IMR-90 (cell line): ENCODE data around the gene CCDC83. TPM values are rescaled to one million over a fixed set of nuclear protein-coding genes. Genes with fewer than 3 reads are reported as not detected.
A peak's percentile ranks its signal among the peaks of the same experiment; 100 is the strongest.

Experiments
- ATAC-seq: fragments of 200-7000 bp; cut with Tn5 transposase; 2 replicates; pipeline ENCODE4 v1.9.1; 2020; ENCODE audit warnings: low read depth, mild to moderate bottlenecking, moderate library complexity
- BruUV-seq: library from RNA; stranded (reverse); fragments of 400-500 nt; replicated peaks from 2 replicates; lab custom pipeline; 2021; lab: Mats Ljungman, UMichigan
- CTCF ChIA-PET: fragments of 300-600 bp; formaldehyde crosslinking; extraction: SDS; loops from one replicate; lab custom pipeline; 2021; ENCODE audit warnings: antibody characterized with exemption; lab: Yijun Ruan, JAX
- POLR2A ChIA-PET: fragments of 300-600 bp; sonication (Branson Sonifier 250); formaldehyde crosslinking; loops from one replicate; lab custom pipeline; 2022; ENCODE audit warnings: antibody characterized with exemption; ENCODE audit not compliant: unreplicated experiment; lab: Charles Lee
- DNase-seq: peaks from one replicate; pipeline ENCODE4 v3.0.0; 2013
- H2AFZ ChIP-seq: replicated peaks from 2 replicates; pipeline ENCODE3; 2013; ENCODE audit warnings: low read length, mild to moderate bottlenecking; ENCODE audit not compliant: poor library complexity
- H2AK5ac ChIP-seq: 2 replicates; pipeline ENCODE4 v1.6.1; 2013; ENCODE audit warnings: low read depth, low read length, inconsistent platforms
- H2AK9ac ChIP-seq: replicated peaks from 2 replicates; pipeline ENCODE3; 2013; ENCODE audit warnings: mild to moderate bottlenecking, low read depth, low read length, moderate library complexity; ENCODE audit not compliant: poor library complexity
- H2BK120ac ChIP-seq: 2 replicates; pipeline ENCODE4 v1.6.1; 2013; ENCODE audit warnings: low read depth, low read length, inconsistent platforms
- H2BK15ac ChIP-seq: 3 replicates; pipeline ENCODE4 v1.6.1; 2013; ENCODE audit warnings: low read depth, low read length, inconsistent platforms
- H2BK20ac ChIP-seq: 2 replicates; pipeline ENCODE4 v1.6.1; 2013; ENCODE audit warnings: low read depth, mild to moderate bottlenecking, inconsistent platforms, low read length, moderate library complexity
- H2BK5ac ChIP-seq: 2 replicates; pipeline ENCODE4 v1.6.1; 2013; ENCODE audit warnings: mild to moderate bottlenecking, low read depth, low read length, inconsistent platforms; ENCODE audit not compliant: poor library complexity, severe bottlenecking
- H3K14ac ChIP-seq: replicated peaks from 2 replicates; pipeline ENCODE4 v1.6.1; 2013; ENCODE audit warnings: low read depth, low read length, inconsistent platforms
- H3K18ac ChIP-seq: 2 replicates; pipeline ENCODE4 v1.6.1; 2013; ENCODE audit warnings: low read depth, low read length, control low read depth
- H3K23ac ChIP-seq: 2 replicates; pipeline ENCODE4 v1.6.1; 2013; ENCODE audit warnings: low read depth, low read length, inconsistent platforms
- H3K27ac ChIP-seq: 2 replicates; pipeline ENCODE4 v1.5.1; 2013; ENCODE audit warnings: mild to moderate bottlenecking, control low read depth, low read length; ENCODE audit not compliant: insufficient read depth
- H3K27me3 ChIP-seq: 2 replicates; pipeline ENCODE4 v1.6.1; 2013; ENCODE audit warnings: low read length; ENCODE audit not compliant: control insufficient read depth, insufficient read depth
- H3K36me3 ChIP-seq: 2 replicates; pipeline ENCODE4 v1.6.1; 2013; ENCODE audit warnings: low read length, mixed read lengths; ENCODE audit not compliant: control insufficient read depth, insufficient read depth
- H3K4ac ChIP-seq: 2 replicates; pipeline ENCODE4 v1.6.1; 2013; ENCODE audit warnings: low read depth, low read length, inconsistent platforms
- H3K4me1 ChIP-seq: 2 replicates; pipeline ENCODE4 v1.6.1; 2013; ENCODE audit warnings: low read length, mixed read lengths; ENCODE audit not compliant: control insufficient read depth, insufficient read depth
- H3K4me2 ChIP-seq: 2 replicates; pipeline ENCODE4 v1.6.1; 2013; ENCODE audit warnings: low read depth, mild to moderate bottlenecking, control low read depth, low read length, moderate library complexity
- H3K4me3 ChIP-seq: 2 replicates; pipeline ENCODE4 v1.5.1; 2013; ENCODE audit warnings: low read depth, mild to moderate bottlenecking, control low read depth, low read length, moderate library complexity; ENCODE audit not compliant: insufficient read depth
- H3K56ac ChIP-seq: 2 replicates; pipeline ENCODE4 v1.6.1; 2013; ENCODE audit warnings: low read length, inconsistent platforms; ENCODE audit not compliant: insufficient read depth; ENCODE audit errors: extremely low read depth
- H3K79me1 ChIP-seq, 2 experiments: 2 replicates each; pipeline ENCODE4 v1.6.1; 2013; ENCODE audit warnings: low read length in 2 of 2, inconsistent platforms in 1 of 2, low read depth in 1 of 2
- H3K9ac ChIP-seq: 2 replicates; pipeline ENCODE4 v1.6.1; 2013; ENCODE audit warnings: low read depth, low read length, control low read depth
- H3K9me1 ChIP-seq: 2 replicates; pipeline ENCODE4 v1.6.1; 2013; ENCODE audit warnings: low read length, inconsistent platforms; ENCODE audit not compliant: insufficient read depth
- H3K9me3 ChIP-seq: 2 replicates; pipeline ENCODE4 v1.6.1; 2013; ENCODE audit warnings: low read length; ENCODE audit not compliant: control insufficient read depth, insufficient read depth
- H4K20me1 ChIP-seq: 2 replicates; pipeline ENCODE4 v1.6.1; 2013; ENCODE audit warnings: low read length, inconsistent platforms; ENCODE audit not compliant: insufficient read depth
- H4K5ac ChIP-seq: 2 replicates; pipeline ENCODE4 v1.6.1; 2013; ENCODE audit warnings: mild to moderate bottlenecking, low read depth, low read length, control low read depth
- H4K8ac ChIP-seq, 2 experiments: 2 replicates each; pipeline ENCODE4 v1.6.1; 2013; ENCODE audit warnings: low read depth in 2 of 2, low read length in 2 of 2, control low read depth in 1 of 2, inconsistent platforms in 1 of 2
- H4K91ac ChIP-seq: 2 replicates; pipeline ENCODE4 v1.6.1; 2013; ENCODE audit warnings: low read depth, low read length, inconsistent platforms; ENCODE audit not compliant: insufficient read depth
- FOS ChIP-seq: fragments of 150-350 bp; IDR thresholded peaks from 2 replicates; pipeline ENCODE4 v1.6.1; 2016; ENCODE audit warnings: low read depth, low read length
- NFE2L2 ChIP-seq: fragments of 150-350 bp; IDR thresholded peaks from 2 replicates; pipeline ENCODE4 v1.6.1; 2016; ENCODE audit warnings: low read depth, mild to moderate bottlenecking, low read length
- POLR2A ChIP-seq: IDR thresholded peaks from 2 replicates; pipeline ENCODE4 v1.6.1; 2012; ENCODE audit warnings: mild to moderate bottlenecking, low read depth, low read length
- RAD21 ChIP-seq: IDR thresholded peaks from 2 replicates; pipeline ENCODE4 v1.6.1; 2012; ENCODE audit warnings: low read length, improper control_type of control experiment
- SMC3 ChIP-seq: fragments of 150-350 bp; IDR thresholded peaks from 2 replicates; pipeline ENCODE4 v1.6.1; 2016; ENCODE audit warnings: low read depth, mild to moderate bottlenecking, antibody characterized with exemption, low read length, moderate library complexity
- WGBS, 2 experiments: methylation state at CpG; one replicate each; pipeline versions ENCODE4 v1.1.5 to v1.1.7; 2013; ENCODE audit warnings: missing lambda C conversion rate in 2 of 2; ENCODE audit not compliant: insufficient read length in 1 of 2; ENCODE audit errors: extremely low coverage in 2 of 2; 5-methylcytosine and 5-hydroxymethylcytosine counted together
- dilution Hi-C: fragments of 300-500 bp; cut with HindIII; formaldehyde crosslinking; loops from one replicate; pipeline ENCODE4 v1.14.3; 2018; ENCODE audit warnings: low sequenced_read_pairs; ENCODE audit not compliant: unreplicated experiment
- in situ Hi-C: fragments of 300-500 bp; cut with MboI; formaldehyde crosslinking; loops from 3 replicates; pipeline ENCODE4 v1.14.3; 2019; ENCODE audit warnings: low sequenced_read_pairs, inconsistent platforms, mixed read lengths
- intact Hi-C: fragments of 100-400 bp; cut with micrococcal nuclease; formaldehyde crosslinking; loops from 2 replicates; pipeline ENCODE4 v1.10.0; 2022
- polyA plus RNA-seq, 3 experiments: library from polyadenylated mRNA; depleted of rRNA; stranded (reverse); fragments of >200 nt; gene quantifications; 2 replicates each; pipeline ENCODE4 v1.2.3, GENCODE V29; 2012; ENCODE audit warnings: low replicate concordance in 1 of 3
- total RNA-seq: library from RNA; depleted of rRNA; stranded (reverse); fragments of >200 nt; gene quantifications from 2 replicates; pipeline ENCODE4 v1.2.3, GENCODE V29; 2012

The CCDC83 gene
- total and polyA plus RNA-seq, 2 of the 4 experiments (the other 2 are of a cell fraction) = not detected

DNA sequence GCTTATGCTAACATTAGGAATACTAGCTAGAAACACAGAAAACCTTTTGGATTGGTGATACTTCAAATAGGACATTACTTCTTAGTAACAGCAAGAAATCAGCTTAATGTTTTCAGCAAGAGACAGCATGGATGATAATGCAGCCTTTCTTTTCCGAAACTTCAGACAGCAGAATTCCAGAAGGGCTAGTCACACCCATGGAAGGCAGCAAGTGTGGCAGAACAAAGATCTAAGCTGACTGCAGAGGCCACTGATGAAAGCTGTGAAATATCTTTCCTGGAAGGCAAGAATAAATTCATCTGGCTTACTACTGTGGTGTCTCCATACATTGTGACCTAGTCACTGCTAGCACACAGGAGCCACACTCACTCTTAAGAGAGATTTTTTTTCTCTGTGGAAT, 100.3 kb downstream of the CCDC83 start:
- no peak overlapping the region for H2BK15ac ChIP-seq
- H3K9ac ChIP-seq = no peak overlapping the region
- peak overlapping the region; percentile 46; the same call in 1 of the 2 replicates for H3K4me2 ChIP-seq
- no peaks in the 10 kb centered on the region for H3K27me3 ChIP-seq
- 0 out of 4 replicates have a peak overlapping the region, but pooled peaks of 1 of the 2 experiments have one; percentile 29 for H4K8ac ChIP-seq
- ChIA-PET CTCF (interaction anchor here (0.8 kb wide), 1 partner anchor 14 kb away, joined by 3 read pairs; no protein-coding TSS in a partner anchor), POLR2A (no interaction called here)
- in situ Hi-C loops (no loop called here), dilution Hi-C loops (no loop called here), intact Hi-C loops (no loop called here)
- peaks cover 16% of the 10 kb centered on the region for H3K36me3 ChIP-seq
- peak overlapping the region; percentile 66 for H2BK5ac ChIP-seq
- H2AK5ac ChIP-seq = no peak overlapping the region
- no peak overlapping the region for H2BK120ac ChIP-seq
- peak overlapping the region; percentile 1; the same call in 1 of the 2 replicates for H3K18ac ChIP-seq
- no peak overlapping the region for H3K56ac ChIP-seq
- H3K27ac ChIP-seq = no peak overlapping the region
- H4K20me1 ChIP-seq = peaks cover 6% of the 10 kb centered on the region; the same call in 1 of the 2 replicates
- H3K9me1 ChIP-seq = peaks cover 6% of the 10 kb centered on the region; the same call in 1 of the 2 replicates
- DNase-seq = peak; percentile 78
- ATAC-seq = peak; percentile 82
- no peak overlapping the region for H2AK9ac ChIP-seq
- peaks cover 1% of the 10 kb centered on the region; the same call in 1 of the 2 replicates for H3K4me1 ChIP-seq
- H3K4me3 ChIP-seq = no peak overlapping the region
- no CpG with 5 or more reads among the region's 1 CpG for WGBS, 2 experiments
- TF ChIP-seq FOS = 0 out of 2 replicates have a peak, but pooled peaks have one; percentile 11
- TF ChIP-seq NFE2L2 = no peak
- no peak for TF ChIP-seq SMC3
- no peak for TF ChIP-seq RAD21
- TF ChIP-seq POLR2A = no peak
- no peak overlapping the region for H3K14ac ChIP-seq
- H3K4ac ChIP-seq = no peak overlapping the region
- no peak overlapping the region for H4K91ac ChIP-seq
- H3K23ac ChIP-seq = no peak overlapping the region
- no peak overlapping the region for H2AFZ ChIP-seq
- no TSS peak for BruUV-seq
- H4K5ac ChIP-seq = no peak overlapping the region
- no peaks in the 10 kb centered on the region for H3K9me3 ChIP-seq
- H3K79me1 ChIP-seq = peaks cover 6 to 41% of the 10 kb centered on the region in 2 experiments; a peak in 3 of 4 replicates
- H2BK20ac ChIP-seq = no peak overlapping the region
